ENCODE data around the gene MEIS2. TPM values are rescaled to one million over a fixed set of nuclear protein-coding genes. Genes with fewer than 3 reads are reported as not detected.

Gene MEIS2
- total RNA-seq, 1 donor from 2014 or later: 35.6 TPM

GRCh38 chr15:36867436-36867835 is 232.9 kb downstream of the MEIS2 start:
- Mint-ChIP-seq H3K27me3 (ENCODE audit: low read depth, unreplicated experiment) (no peaks in the 10 kb centered on the region), H3K9me3 (ENCODE audit: unreplicated experiment) (no peaks in the 10 kb centered on the region), H3K36me3 (ENCODE audit: low read depth, unreplicated experiment) (no peaks in the 10 kb centered on the region), H3K4me3 (ENCODE audit: unreplicated experiment) (no peak overlapping the region), H3K27ac (ENCODE audit: unreplicated experiment) (no peak overlapping the region), H3K4me1 (ENCODE audit: low read depth, unreplicated experiment) (no peaks in the 10 kb centered on the region)
- no peak overlapping the region for H3K4me3 ChIP-seq (ENCODE audit: insufficient read depth, low read depth, low read length)
- TF ChIP-seq CTCF (IDR thresholded peaks at IDR 0.05; ENCODE audit: insufficient read depth, low read depth, low read length) (no peak), EZH2 (IDR thresholded peaks at IDR 0.05; ENCODE audit: insufficient read depth, low read length) (no peak)
- no peaks in the 10 kb centered on the region for H3K79me2 ChIP-seq (ENCODE audit: insufficient read depth, low read length)
- no peak overlapping the region for H3K4me2 ChIP-seq (ENCODE audit: low read length)
- no peak overlapping the region for H3K9ac ChIP-seq (ENCODE audit: low read length)
- H3K27me3 ChIP-seq (ENCODE audit: insufficient read depth, low read length): no peaks in the 10 kb centered on the region
- H3K9me3 ChIP-seq (ENCODE audit: insufficient read depth, low read depth, low read length): no peaks in the 10 kb centered on the region
- no peak overlapping the region for H3K27ac ChIP-seq (ENCODE audit: low read depth, low read length)
- no peaks in the 10 kb centered on the region for H3K4me1 ChIP-seq (ENCODE audit: insufficient read depth, low read length)
- H4K20me1 ChIP-seq (ENCODE audit: insufficient read depth, low read length): no peaks in the 10 kb centered on the region
- FAIRE-seq (no peak), DNase-seq (ENCODE audit: low read depth) (no peak)
- H3K36me3 ChIP-seq (ENCODE audit: insufficient read depth, low read length): no peaks in the 10 kb centered on the region
- no peak overlapping the region for H2AFZ ChIP-seq (ENCODE audit: low read depth, low read length)

GRCh38 chr15:36866896-36867295 is 233.5 kb downstream of the MEIS2 start:
- H3K4me1 Mint-ChIP-seq (ENCODE audit: low read depth, unreplicated experiment): no peaks in the 10 kb centered on the region
- H3K9me3 Mint-ChIP-seq (ENCODE audit: unreplicated experiment): no peaks in the 10 kb centered on the region
- Histone ChIP-seq H3K4me2 (ENCODE audit: low read length) (no peak overlapping the region), H4K20me1 (ENCODE audit: insufficient read depth, low read length) (no peaks in the 10 kb centered on the region), H3K4me1 (ENCODE audit: insufficient read depth, low read length) (no peaks in the 10 kb centered on the region), H3K4me3 (ENCODE audit: insufficient read depth, low read depth, low read length) (no peak overlapping the region), H3K27ac (ENCODE audit: low read depth, low read length) (no peak overlapping the region), H2AFZ (ENCODE audit: low read depth, low read length) (no peak overlapping the region), H3K9me3 (ENCODE audit: insufficient read depth, low read depth, low read length) (no peaks in the 10 kb centered on the region), H3K36me3 (ENCODE audit: insufficient read depth, low read length) (no peaks in the 10 kb centered on the region), H3K27me3 (ENCODE audit: insufficient read depth, low read length) (no peaks in the 10 kb centered on the region), H3K79me2 (ENCODE audit: insufficient read depth, low read length) (no peaks in the 10 kb centered on the region), H3K9ac (ENCODE audit: low read length) (no peak overlapping the region)
- H3K27me3 Mint-ChIP-seq (ENCODE audit: low read depth, unreplicated experiment): no peaks in the 10 kb centered on the region
- no peak overlapping the region for H3K4me3 Mint-ChIP-seq (ENCODE audit: unreplicated experiment)
- FAIRE-seq (no peak), DNase-seq (ENCODE audit: low read depth) (no peak)
- H3K36me3 Mint-ChIP-seq (ENCODE audit: low read depth, unreplicated experiment): no peaks in the 10 kb centered on the region
- no peak overlapping the region for H3K27ac Mint-ChIP-seq (ENCODE audit: unreplicated experiment)
- TF ChIP-seq CTCF (IDR thresholded peaks at IDR 0.05; ENCODE audit: insufficient read depth, low read depth, low read length) (no peak), EZH2 (IDR thresholded peaks at IDR 0.05; ENCODE audit: insufficient read depth, low read length) (no peak)

GRCh38 chr15:36863570-36863969 is 236.8 kb downstream of the MEIS2 start:
- Mint-ChIP-seq H3K27me3 (ENCODE audit: low read depth, unreplicated experiment) (no peaks in the 10 kb centered on the region), H3K4me3 (ENCODE audit: unreplicated experiment) (no peak overlapping the region), H3K36me3 (ENCODE audit: low read depth, unreplicated experiment) (no peaks in the 10 kb centered on the region), H3K4me1 (ENCODE audit: low read depth, unreplicated experiment) (no peaks in the 10 kb centered on the region), H3K9me3 (ENCODE audit: unreplicated experiment) (no peaks in the 10 kb centered on the region), H3K27ac (ENCODE audit: unreplicated experiment) (no peak overlapping the region)
- Histone ChIP-seq H3K4me3 (ENCODE audit: insufficient read depth, low read depth, low read length) (no peak overlapping the region), H3K4me2 (ENCODE audit: low read length) (no peak overlapping the region), H3K36me3 (ENCODE audit: insufficient read depth, low read length) (no peaks in the 10 kb centered on the region), H3K27me3 (ENCODE audit: insufficient read depth, low read length) (no peaks in the 10 kb centered on the region), H2AFZ (ENCODE audit: low read depth, low read length) (no peak overlapping the region), H3K9me3 (ENCODE audit: insufficient read depth, low read depth, low read length) (no peaks in the 10 kb centered on the region), H3K79me2 (ENCODE audit: insufficient read depth, low read length) (no peaks in the 10 kb centered on the region), H4K20me1 (ENCODE audit: insufficient read depth, low read length) (no peaks in the 10 kb centered on the region), H3K4me1 (ENCODE audit: insufficient read depth, low read length) (no peaks in the 10 kb centered on the region), H3K27ac (ENCODE audit: low read depth, low read length) (no peak overlapping the region), H3K9ac (ENCODE audit: low read length) (no peak overlapping the region)
- FAIRE-seq: no peak
- no peak for DNase-seq (ENCODE audit: low read depth)
- TF ChIP-seq EZH2 (IDR thresholded peaks at IDR 0.05; ENCODE audit: insufficient read depth, low read length) (no peak), CTCF (IDR thresholded peaks at IDR 0.05; ENCODE audit: insufficient read depth, low read depth, low read length) (no peak)

Measured in astrocyte (in vitro differentiated cells and primary cell).